Inferior parietal cortex (tissue), 1 donor: ENCODE measurements around the gene PRKCZ.
"Not testable (repeated sequence)": the region's sequence is repeated elsewhere in the genome, so short reads cannot be mapped to it uniquely, and the experiment has no call there.

Experiments
- DNase-seq: peaks from one replicate; pipeline ENCODE4 v3.0.0-alpha.2; 2016; ENCODE audit errors: extremely low spot score

Gene PRKCZ

DNA sequence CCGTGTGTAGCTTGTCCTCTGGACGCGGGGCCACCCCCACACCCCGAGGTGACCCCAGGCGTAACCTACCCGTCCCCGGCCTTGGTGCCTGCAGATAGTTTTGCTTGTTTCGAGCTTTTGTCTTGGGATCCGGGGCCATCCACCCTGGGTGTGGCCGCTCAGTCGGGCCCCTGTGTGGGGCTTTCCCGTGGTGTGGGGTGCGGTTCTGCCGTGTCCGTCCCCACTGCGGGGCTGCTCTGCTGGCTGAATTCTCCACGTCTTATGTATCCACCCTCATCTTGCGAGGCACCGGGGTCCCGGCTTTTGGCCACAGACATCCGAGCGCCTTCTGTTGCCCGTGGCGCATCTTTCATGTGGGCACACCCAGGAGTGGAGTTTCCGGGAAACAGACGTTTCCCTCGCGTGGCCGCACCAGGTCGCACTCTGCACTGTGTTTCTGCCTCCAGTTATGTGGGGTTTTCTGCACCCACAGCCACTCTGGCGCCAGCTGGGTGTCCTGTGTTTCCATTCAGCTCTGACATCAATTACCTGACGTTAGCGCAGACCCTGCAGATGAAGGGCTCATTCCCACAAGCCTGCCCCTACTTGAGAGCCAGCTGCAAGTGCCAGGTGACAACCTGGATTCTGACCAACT is 64.9 kb downstream of the PRKCZ start:
- no peak for DNase-seq

GRCh38 chr1:2115702-2116341 is 65.6 kb downstream of the PRKCZ start:
- no peak for DNase-seq

GRCh38 chr1:2119886-2120285 is 69.7 kb downstream of the PRKCZ start:
- DNase-seq: no peak

DNA sequence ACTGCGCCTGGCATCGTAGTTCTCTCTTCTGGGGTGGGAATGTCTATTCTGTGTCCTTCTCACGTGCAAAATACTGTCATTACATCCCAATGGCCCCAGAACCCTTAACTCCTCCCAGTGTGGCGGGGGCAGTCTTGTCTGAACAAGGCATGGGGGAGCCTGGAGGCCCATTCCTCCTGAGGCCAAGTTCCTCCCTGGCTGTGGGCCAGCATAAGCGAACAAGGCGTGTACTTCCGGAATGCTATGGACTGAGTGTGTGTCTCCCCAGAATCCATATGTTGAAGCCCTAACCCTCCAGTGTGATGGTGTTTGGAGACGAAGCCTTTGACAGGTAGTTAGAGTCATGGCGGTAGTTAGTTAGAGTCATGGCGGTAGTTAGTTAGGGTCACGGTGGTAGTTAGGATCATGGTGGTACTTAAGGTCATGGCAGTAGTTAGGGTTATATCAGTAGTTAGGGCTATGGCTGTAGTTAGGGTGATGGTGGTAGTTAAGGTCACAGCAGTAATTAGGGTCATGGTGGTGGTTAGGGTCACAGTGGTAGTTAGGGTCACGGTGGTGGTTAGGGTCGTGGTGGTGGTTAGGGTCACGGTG is 71.0 kb downstream of the PRKCZ start:
- no peak for DNase-seq

DNA sequence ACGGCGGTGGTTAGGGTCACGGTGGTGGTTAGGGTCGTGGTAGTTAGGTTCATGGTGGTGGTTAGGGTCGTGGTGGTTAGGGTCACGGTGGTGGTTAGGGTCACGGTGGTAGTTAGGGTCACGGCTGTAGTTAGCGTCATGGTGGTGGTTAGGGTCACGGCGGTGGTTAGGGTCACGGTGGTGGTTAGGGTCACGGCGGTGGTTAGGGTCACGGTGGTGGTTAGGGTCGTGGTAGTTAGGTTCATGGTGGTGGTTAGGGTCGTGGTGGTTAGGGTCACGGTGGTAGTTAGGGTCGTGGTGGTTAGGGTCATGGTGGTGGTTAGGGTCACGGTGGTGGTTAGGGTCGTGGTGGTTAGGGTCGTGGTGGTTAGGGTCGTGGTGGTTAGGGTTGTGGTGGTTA is 71.6 kb downstream of the PRKCZ start:
- not testable (repeated sequence) for DNase-seq

DNA sequence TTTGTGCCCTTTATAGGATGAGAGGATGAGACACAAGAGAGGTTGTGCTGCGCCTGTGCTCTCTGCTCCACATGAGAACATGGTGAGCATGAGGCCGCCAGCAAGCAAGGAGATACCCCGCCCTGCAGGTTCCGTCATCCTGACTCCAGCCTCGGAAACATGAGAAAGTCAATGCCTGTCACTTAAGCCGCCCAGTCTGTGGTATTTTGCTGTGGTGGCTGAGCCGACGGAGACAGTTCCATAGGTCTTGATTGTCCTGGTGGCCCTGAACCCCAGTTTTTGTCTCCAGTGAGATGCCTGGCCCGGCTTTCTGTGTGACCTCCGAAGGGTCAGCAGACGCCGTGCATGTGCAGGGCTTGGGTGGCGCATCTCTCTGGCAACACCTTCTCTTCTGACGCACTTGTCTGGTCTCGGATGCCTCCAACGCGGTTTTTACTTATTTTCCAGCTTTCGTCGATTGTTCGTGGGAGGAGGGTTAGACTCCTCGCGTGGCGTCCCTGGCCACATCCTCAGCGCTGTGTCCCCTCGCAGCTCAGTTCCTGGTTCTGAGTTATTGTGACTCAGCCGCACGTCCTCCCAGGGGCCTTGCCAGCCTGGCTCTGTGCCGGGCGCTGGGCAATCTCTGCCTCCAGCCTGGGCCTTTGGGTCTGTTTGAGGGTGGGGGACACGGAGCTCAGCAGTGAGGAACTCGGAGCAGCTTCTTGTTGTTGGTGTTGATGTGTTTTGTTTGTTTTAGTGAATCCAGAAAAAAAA is 74.4 kb downstream of the PRKCZ start:
- no peak for DNase-seq

GRCh38 chr1:2125350-2126211 is 75.4 kb downstream of the PRKCZ start:
- DNase-seq: no peak

DNA sequence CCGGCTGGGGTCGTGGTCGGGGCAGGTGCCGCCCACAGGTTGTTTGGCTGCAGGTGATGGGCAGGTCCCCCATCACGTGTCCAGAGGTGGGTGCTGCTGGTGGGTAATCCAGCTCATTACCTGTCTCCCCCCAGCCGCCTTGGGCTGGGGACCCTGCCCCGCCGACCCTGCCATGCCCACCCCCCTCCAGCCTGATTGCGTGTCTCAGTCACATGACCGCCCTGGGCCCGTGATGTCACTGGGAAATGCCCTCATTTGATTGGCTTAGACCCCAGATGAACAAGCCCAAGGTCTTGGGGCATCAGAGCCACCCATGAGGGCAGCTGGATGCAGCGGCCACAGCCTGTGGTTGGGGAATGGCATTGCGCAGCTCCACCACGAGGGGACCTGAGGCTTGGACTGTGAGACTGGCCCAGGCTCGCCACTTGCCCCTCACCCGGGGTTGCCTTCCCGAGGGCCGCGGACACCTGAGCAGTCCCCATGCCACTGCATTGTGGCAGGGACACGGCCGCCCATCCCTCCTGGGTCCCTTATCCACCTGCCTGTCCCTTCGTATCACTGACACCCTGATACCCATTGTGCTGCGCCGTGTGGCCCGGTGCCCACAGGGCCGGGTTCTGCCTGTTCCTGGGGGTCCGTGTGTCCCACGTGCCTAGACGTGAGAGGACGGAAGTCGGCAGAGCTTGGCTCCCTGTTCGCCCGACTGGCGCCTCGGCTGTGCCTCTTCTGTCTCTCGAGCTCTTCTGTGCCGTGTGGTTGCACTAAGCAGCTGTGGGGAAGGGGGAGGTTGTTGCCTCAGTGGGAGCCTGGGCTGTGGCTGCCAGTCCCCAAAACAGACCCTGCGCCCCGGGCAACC is 76.3 kb downstream of the PRKCZ start:
- no peak for DNase-seq

DNA sequence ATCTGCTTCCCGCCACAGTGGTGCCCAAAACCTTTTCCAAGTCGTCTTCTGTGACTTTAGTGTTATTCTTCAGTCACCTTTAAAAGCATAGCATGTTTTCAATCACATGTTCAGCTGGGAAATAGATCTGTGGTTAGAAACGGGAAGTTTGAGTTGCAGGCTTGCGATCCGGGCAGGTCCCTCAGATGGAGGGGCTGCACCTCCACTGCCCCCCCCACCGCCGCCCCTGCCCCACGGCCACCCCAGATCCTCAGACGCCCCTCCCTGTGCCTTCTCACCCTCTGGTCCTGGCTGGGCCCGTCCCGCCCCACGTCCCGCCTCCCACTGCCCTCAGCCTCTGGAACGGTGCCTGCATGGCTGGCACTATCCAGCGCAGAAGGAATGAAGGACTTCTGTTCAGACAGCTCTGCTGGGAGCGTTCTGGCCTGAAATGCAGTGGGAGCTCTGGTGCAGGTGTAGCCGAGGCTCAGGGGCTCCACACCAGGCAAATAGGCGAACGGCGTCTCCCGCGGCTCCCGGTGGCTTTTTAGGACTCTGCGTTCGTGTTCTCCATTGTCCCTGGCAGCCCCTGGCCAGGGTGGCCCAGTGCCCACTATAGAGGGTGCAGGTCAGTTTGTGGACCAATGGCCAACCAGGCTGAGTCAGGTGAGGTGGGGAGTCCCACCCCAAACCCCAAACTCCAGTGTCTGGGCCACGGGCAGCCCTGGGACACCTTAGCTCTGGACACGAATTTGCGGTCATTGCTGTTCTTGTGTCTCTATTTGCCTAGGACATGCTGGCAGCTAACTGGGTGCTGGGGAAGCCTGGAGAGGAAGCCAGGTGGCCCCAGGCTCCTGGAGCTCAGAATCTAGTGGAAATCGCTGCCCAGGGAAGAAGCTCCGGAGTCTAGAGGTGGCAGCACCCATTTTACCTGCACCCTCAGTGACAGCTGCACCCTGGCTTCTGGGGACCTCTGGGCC is 77.3 kb downstream of the PRKCZ start:
- DNase-seq: no peak

DNA sequence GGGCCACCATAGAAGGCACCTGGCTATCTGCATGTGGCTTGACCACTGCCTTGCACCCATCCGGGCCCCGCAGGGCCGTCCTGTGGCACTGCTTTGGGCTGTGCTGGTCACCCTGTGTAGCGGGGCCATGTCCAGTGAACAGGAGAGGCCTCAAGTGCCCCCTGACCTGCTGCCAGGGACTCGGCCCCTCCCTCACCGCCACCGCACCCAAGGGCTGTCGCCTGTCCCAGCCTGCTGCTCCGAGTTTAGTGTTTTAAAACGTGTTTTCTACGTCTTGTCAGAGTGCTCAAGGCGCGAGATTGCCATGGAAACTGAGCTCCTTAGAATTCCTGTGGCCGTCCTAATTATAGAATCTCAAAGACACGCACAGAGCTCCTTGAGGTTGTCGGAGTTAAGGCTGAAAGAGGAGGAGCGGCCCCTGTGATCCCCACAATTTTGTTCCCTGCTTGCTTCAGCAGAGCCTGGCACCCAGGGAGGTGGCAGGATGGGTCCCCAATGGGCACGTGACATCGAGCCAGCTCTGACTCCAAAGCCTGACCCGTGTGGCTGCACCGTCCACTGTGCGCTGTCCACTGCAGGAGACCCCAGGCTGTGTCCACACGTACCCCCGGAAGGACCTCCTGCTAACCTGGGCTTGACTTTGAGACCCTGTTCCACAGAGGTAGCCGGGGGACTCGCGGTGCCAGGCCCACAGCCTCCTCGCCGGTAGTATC is 78.1 kb downstream of the PRKCZ start:
- no peak for DNase-seq

DNA sequence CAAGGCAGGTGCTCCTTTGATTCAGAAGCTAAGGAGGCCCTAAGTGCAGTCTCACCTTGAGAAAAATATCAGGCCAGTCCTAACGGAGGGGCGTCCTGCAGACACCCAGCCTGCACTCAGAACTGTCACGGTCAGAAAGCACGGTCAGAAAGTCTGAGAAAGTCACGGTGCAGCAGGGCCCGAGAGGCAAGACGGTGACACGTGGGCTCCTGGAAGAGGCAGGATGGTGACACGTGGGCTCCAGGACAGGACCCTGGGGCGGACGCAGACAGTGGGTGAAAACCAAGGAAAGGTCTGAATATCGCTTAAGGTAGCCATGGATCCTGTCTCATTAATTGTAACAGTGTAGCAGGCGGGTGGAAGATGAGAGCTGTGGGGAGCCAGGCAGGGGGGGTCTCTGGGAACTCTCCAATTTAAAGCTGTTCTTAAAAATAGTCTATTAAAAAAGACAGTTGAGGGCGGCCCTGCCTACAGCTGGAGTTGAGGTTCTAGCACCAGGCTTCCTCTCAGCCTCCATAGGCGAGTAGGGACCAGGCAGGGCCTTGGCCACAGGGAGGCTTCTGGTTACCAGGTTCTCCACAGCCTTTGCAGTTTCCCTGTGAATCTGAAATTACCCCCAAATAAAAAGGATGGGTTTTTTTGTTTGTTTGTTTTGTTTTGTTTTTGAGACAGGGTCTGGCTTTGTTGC is 79.2 kb downstream of the PRKCZ start:
- no peak for DNase-seq

DNA sequence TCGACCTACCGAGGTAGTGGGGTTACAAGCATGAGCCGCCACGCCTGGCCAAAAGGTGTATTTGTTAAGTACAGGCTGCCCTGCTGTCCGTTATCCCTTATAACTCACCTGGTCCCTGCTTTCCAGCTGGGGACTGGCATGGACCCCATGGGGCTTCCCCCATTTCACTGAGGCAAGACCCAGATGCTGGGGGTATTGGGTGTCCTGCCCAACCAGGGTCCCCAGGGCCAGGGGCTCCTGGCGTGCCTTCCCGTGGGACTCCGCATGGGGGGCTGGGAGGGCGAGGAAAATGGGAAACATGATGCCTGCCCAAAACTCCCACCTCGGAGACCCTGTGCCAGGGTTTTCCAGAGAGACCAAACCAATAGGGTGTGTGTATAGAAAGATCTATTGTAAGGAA is 79.9 kb downstream of the PRKCZ start:
- no peak for DNase-seq

- no peak for DNase-seq
Observed at GRCh38 chr1:2130871-2131289, 80.7 kb downstream of the PRKCZ start.

- no peak for DNase-seq
Observed at GRCh38 chr1:2132222-2133038, 82.2 kb downstream of the PRKCZ start.

DNA sequence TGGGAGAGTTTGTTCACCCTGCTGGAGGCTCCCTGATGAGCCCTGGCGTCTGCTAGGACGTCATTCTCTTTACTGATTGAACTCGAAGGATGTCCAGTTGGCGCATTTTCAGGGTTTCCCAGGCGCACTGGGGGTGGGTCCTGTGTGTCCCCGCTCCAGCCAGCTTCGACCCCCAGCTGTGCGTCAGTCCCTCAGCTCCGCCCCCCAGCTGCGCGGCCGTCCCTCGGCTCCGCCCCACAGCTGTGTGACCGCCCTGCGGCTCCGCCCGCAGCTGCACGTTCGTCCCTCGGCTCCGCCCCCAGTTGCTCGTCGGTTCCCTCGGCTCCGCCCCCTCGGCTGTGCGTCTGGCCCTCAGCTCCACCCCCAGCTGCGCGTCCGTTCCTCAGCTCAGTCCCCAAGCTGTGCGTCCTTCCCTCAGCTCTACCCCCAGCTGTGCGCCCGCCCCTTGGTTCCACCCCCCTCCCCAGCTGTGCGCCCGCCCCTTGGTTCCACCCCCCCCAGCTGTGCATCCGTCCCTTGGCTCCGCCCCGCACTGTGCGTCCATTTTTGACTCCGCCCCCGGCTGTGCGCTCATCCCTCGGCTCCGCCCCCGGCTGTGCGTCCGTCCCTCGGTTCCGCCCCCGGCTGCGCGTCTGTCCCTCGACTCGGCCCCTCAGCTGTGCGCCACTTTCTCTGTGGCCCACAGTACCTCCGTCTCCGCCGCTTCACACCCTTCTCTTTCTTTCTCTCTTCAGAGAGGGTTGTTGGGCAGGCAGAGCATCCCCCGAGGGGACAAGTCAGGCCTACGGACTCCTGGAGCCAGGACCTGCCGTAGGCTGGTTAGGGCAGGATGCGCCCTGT is 83.0 kb downstream of the PRKCZ start:
- peak; percentile 92 for DNase-seq

DNA sequence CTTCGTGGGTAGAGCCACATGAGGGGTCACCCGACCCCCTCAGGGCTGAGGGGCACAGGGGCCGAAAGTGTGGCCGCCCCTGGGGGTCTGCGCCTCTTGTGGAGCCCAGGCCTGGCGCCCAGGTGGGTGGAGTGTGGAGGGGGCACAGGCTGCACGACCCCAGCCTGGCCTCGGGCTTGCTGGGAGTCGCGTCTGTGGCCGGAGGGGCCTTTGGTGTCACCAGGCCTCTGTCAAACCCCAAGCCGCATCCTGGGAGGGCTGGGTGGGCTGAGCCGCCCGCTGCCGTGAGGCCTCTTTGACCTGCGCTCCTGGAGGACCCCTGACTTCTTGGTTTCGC is 83.6 kb downstream of the PRKCZ start:
- DNase-seq: no peak

GRCh38 chr1:2134266-2134620 is 84.0 kb downstream of the PRKCZ start:
- DNase-seq: no peak
